Motor neuron (in vitro differentiated cells): ENCODE results near the gene ZCCHC24. TPM values are rescaled to one million over a fixed set of nuclear protein-coding genes. Genes with fewer than 3 reads are reported as not detected.

Source experiments
- ATAC-seq, 8 experiments: fragments of 200-7000 bp; cut with Tn5 transposase; replicated peaks in 6 of 8; 2 replicates each; pipeline ENCODE4 v1.8.0; 2021; ENCODE audit warnings: mild to moderate bottlenecking in 8 of 8, moderate library complexity in 8 of 8
- H3K27ac ChIP-seq, 2 donors: fragments of 250-450 bp; sonication (Bioruptor Pico); 2 replicates each; pipeline ENCODE4 v1.9.0; 2021; ENCODE audit warnings: antibody characterized with exemption in 2 of 2, mild to moderate bottlenecking in 2 of 2, moderate library complexity in 1 of 2
- H3K4me1 ChIP-seq, 2 donors: fragments of 250-450 bp; sonication (Bioruptor Pico); replicated peaks in 1 of 2; 2 replicates each; pipeline ENCODE4 v1.6.1; 2021; ENCODE audit warnings: antibody characterized with exemption in 2 of 2, mild to moderate bottlenecking in 2 of 2, moderate library complexity in 1 of 2
- H3K4me3 ChIP-seq, 5 donors: fragments of 250-450 bp; sonication (Bioruptor Pico); 2 replicates each; pipeline ENCODE4 v1.9.0; 2021; ENCODE audit warnings: antibody characterized with exemption in 5 of 5, mild to moderate bottlenecking in 5 of 5, moderate library complexity in 4 of 5
- WGBS, 10 experiments: fragments of 450-650 bp; shearing (Covaris generic); methylation state at CpG; one replicate each; pipeline ENCODE4 v1.0.0; 2022; 5-methylcytosine and 5-hydroxymethylcytosine counted together
- in situ Hi-C, 9 experiments: fragments of 400-800 bp; cut with MboI; loops; one replicate each; pipeline ENCODE4 v1.15.0; 2021; ENCODE audit warnings: low sequenced_read_pairs in 9 of 9, low pct_unique_long_range_greater_than_20kb in 2 of 9; ENCODE audit not compliant: unreplicated experiment in 9 of 9
- total RNA-seq, 8 experiments: library from RNA; unstranded; fragments of 300-600 nt; gene quantifications; 2 replicates each; pipeline versions ENCODE4 v1.2.3 to v1.2.4, GENCODE V29; 2022

The ZCCHC24 gene
- total RNA-seq, 8 experiments from 2014 or later = 0.67 to 39.5 (median 8.0) TPM

GRCh38 chr10:79409038-79409725 lies 36.2 kb downstream of the ZCCHC24 start:
- Histone ChIP-seq H3K4me3 (no peak overlapping the region), H3K4me1 (peaks cover 1 to 21% of the 10 kb centered on the region in 2 donors), H3K27ac (no peak overlapping the region)
- in situ Hi-C loops = no loop called here
- 60 to 100% (median 95%) methylated on average over 1 to 4 of the region's 6 CpGs; no CpG with 5 or more reads in 3 of the 10 experiments for WGBS, 10 experiments
- ATAC-seq = no peak

GRCh38 chr10:79407811-79408795 lies 37.3 kb downstream of the ZCCHC24 start:
- Histone ChIP-seq H3K4me1 (peaks cover 10 to 31% of the 10 kb centered on the region in 2 donors), H3K27ac (no peak overlapping the region), H3K4me3 (no peak overlapping the region)
- 29 to 96% (median 81%) methylated on average over 1 to 6 of the region's 17 CpGs; no CpG with 5 or more reads in 2 of the 10 experiments for WGBS, 10 experiments
- peak in 4 of 8 experiments; percentile 10 to 49 (median 24) for ATAC-seq
- in situ Hi-C loops = no loop called here

GRCh38 chr10:79407423-79407796 lies 38.0 kb downstream of the ZCCHC24 start:
- Histone ChIP-seq H3K4me3 (no peak overlapping the region), H3K4me1 (peaks cover 10 to 34% of the 10 kb centered on the region in 2 donors), H3K27ac (no peak overlapping the region)
- WGBS, 10 experiments = 56 to 94% methylated on average over 3 to 5 of the region's 9 CpGs; no CpG with 5 or more reads in 8 of the 10 experiments
- no peak for ATAC-seq
- in situ Hi-C loops = no loop called here

- no peak for ATAC-seq
These were observed 38.6 kb downstream of the ZCCHC24 start for GRCh38 chr10:79406683-79407422.

GRCh38 chr10:79405995-79406515 lies 39.4 kb downstream of the ZCCHC24 start:
- Histone ChIP-seq H3K4me1 (peaks cover 22 to 47% of the 10 kb centered on the region in 2 donors), H3K27ac (no peak overlapping the region), H3K4me3 (no peak overlapping the region)
- in situ Hi-C loops = no loop called here
- ATAC-seq = no peak
- 71 to 78% methylated on average over 6 of the region's 8 CpGs; no CpG with 5 or more reads in 8 of the 10 experiments for WGBS, 10 experiments

More at GRCh38 chr10:79406683-79407422, 38.6 kb downstream of the ZCCHC24 start:
- Histone ChIP-seq H3K4me1 (peaks cover 14 to 39% of the 10 kb centered on the region in 2 donors), H3K4me3 (no peak overlapping the region), H3K27ac (no peak overlapping the region)
- in situ Hi-C loops = no loop called here
- WGBS, 10 experiments = 47 to 100% (median 86%) methylated on average over 1 to 9 of the region's 13 CpGs; no CpG with 5 or more reads in 6 of the 10 experiments

- H3K4me3 ChIP-seq = no peak overlapping the region
- peak in 3 of 8 experiments; percentile 2 to 30 (median 10) for ATAC-seq
- peaks cover 28 to 53% of the 10 kb centered on the region in 2 donors for H3K4me1 ChIP-seq
- H3K27ac ChIP-seq = no peak overlapping the region
- WGBS, 10 experiments = 17 to 95% (median 76%) methylated on average over 1 to 8 of the region's 13 CpGs; no CpG with 5 or more reads in 4 of the 10 experiments
- in situ Hi-C loops = no loop called here
These were observed 40.0 kb downstream of the ZCCHC24 start for GRCh38 chr10:79405221-79405994.

GRCh38 chr10:79404690-79405131 lies 40.7 kb downstream of the ZCCHC24 start:
- 33 to 100% (median 76%) methylated on average over 2 to 4 of the region's 5 CpGs; no CpG with 5 or more reads in 4 of the 10 experiments for WGBS, 10 experiments
- H3K4me1 ChIP-seq = peaks cover 33 to 53% of the 10 kb centered on the region in 2 donors

GRCh38 chr10:79404231-79404609 lies 41.2 kb downstream of the ZCCHC24 start:
- 6 to 70% (median 12%) methylated on average over 2 to 5 of the region's 7 CpGs; no CpG with 5 or more reads in 7 of the 10 experiments for WGBS, 10 experiments
- Histone ChIP-seq H3K4me3 (no peak overlapping the region), H3K27ac (no peak overlapping the region), H3K4me1 (peaks cover 38 to 53% of the 10 kb centered on the region in 2 donors)
- in situ Hi-C loops = no loop called here
- peak in 3 of 8 experiments; percentile 2 to 32 (median 12) for ATAC-seq

More at GRCh38 chr10:79404690-79405131, 40.7 kb downstream of the ZCCHC24 start:
- in situ Hi-C loops = no loop called here
- ATAC-seq = no peak
- H3K27ac ChIP-seq = no peak overlapping the region
- H3K4me3 ChIP-seq = no peak overlapping the region

- no peak overlapping the region for H3K4me3 ChIP-seq
- peaks cover 42 to 59% of the 10 kb centered on the region in 2 donors for H3K4me1 ChIP-seq
- in situ Hi-C loops = no loop called here
- no peak overlapping the region for H3K27ac ChIP-seq
- peak in 4 of 8 experiments; percentile 12 to 25 (median 21) for ATAC-seq
- WGBS, 10 experiments = 20 to 67% (median 33%) methylated on average over 1 to 3 of the region's 23 CpGs; no CpG with 5 or more reads in 7 of the 10 experiments
These were observed 41.8 kb downstream of the ZCCHC24 start for GRCh38 chr10:79403441-79404230.

GRCh38 chr10:79402951-79403350 lies 42.5 kb downstream of the ZCCHC24 start:
- H3K4me3 ChIP-seq = no peak overlapping the region
- 75 to 100% (median 82%) methylated on average over 3 to 7 of the region's 8 CpGs; no CpG with 5 or more reads in 6 of the 10 experiments for WGBS, 10 experiments
- in situ Hi-C loops = no loop called here
- no peak overlapping the region for H3K27ac ChIP-seq
- H3K4me1 ChIP-seq = peaks cover 42 to 66% of the 10 kb centered on the region in 2 donors
- ATAC-seq = no peak

GRCh38 chr10:79402625-79402946 lies 42.8 kb downstream of the ZCCHC24 start:
- H3K4me3 ChIP-seq = no peak overlapping the region
- in situ Hi-C loops = no loop called here
- 96 to 100% (median 100%) methylated on average over 2 to 7 of the region's 7 CpGs; no CpG with 5 or more reads in 5 of the 10 experiments for WGBS, 10 experiments
- peaks cover 42 to 67% of the 10 kb centered on the region in 2 donors for H3K4me1 ChIP-seq
- no peak for ATAC-seq
- H3K27ac ChIP-seq = no peak overlapping the region
